IMR-90 (cell line): ENCODE data around the gene ANKIB1. TPM values are rescaled to one million over a fixed set of nuclear protein-coding genes. Genes with fewer than 3 reads are reported as not detected.

Experiments
- ATAC-seq: fragments of 200-7000 bp; cut with Tn5 transposase; 2 replicates; pipeline ENCODE4 v1.9.1; 2020; ENCODE audit warnings: low read depth, mild to moderate bottlenecking, moderate library complexity
- BruUV-seq: library from RNA; stranded (reverse); fragments of 400-500 nt; replicated peaks from 2 replicates; lab custom pipeline; 2021; lab: Mats Ljungman, UMichigan
- CTCF ChIA-PET: fragments of 300-600 bp; formaldehyde crosslinking; extraction: SDS; loops from one replicate; lab custom pipeline; 2021; ENCODE audit warnings: antibody characterized with exemption; lab: Yijun Ruan, JAX
- POLR2A ChIA-PET: fragments of 300-600 bp; sonication (Branson Sonifier 250); formaldehyde crosslinking; loops from one replicate; lab custom pipeline; 2022; ENCODE audit warnings: antibody characterized with exemption; ENCODE audit not compliant: unreplicated experiment; lab: Charles Lee
- DNase-seq: peaks from one replicate; pipeline ENCODE4 v3.0.0; 2013
- H2AFZ ChIP-seq: replicated peaks from 2 replicates; pipeline ENCODE3; 2013; ENCODE audit warnings: low read length, mild to moderate bottlenecking; ENCODE audit not compliant: poor library complexity
- H2AK5ac ChIP-seq: 2 replicates; pipeline ENCODE4 v1.6.1; 2013; ENCODE audit warnings: low read depth, low read length, inconsistent platforms
- H2AK9ac ChIP-seq: replicated peaks from 2 replicates; pipeline ENCODE3; 2013; ENCODE audit warnings: mild to moderate bottlenecking, low read depth, low read length, moderate library complexity; ENCODE audit not compliant: poor library complexity
- H2BK120ac ChIP-seq: 2 replicates; pipeline ENCODE4 v1.6.1; 2013; ENCODE audit warnings: low read depth, low read length, inconsistent platforms
- H2BK15ac ChIP-seq: 3 replicates; pipeline ENCODE4 v1.6.1; 2013; ENCODE audit warnings: low read depth, low read length, inconsistent platforms
- H2BK20ac ChIP-seq: 2 replicates; pipeline ENCODE4 v1.6.1; 2013; ENCODE audit warnings: low read depth, mild to moderate bottlenecking, inconsistent platforms, low read length, moderate library complexity
- H2BK5ac ChIP-seq: 2 replicates; pipeline ENCODE4 v1.6.1; 2013; ENCODE audit warnings: mild to moderate bottlenecking, low read depth, low read length, inconsistent platforms; ENCODE audit not compliant: poor library complexity, severe bottlenecking
- H3K14ac ChIP-seq: replicated peaks from 2 replicates; pipeline ENCODE4 v1.6.1; 2013; ENCODE audit warnings: low read depth, low read length, inconsistent platforms
- H3K18ac ChIP-seq: 2 replicates; pipeline ENCODE4 v1.6.1; 2013; ENCODE audit warnings: low read depth, low read length, control low read depth
- H3K23ac ChIP-seq: 2 replicates; pipeline ENCODE4 v1.6.1; 2013; ENCODE audit warnings: low read depth, low read length, inconsistent platforms
- H3K27ac ChIP-seq: 2 replicates; pipeline ENCODE4 v1.5.1; 2013; ENCODE audit warnings: mild to moderate bottlenecking, control low read depth, low read length; ENCODE audit not compliant: insufficient read depth
- H3K27me3 ChIP-seq: 2 replicates; pipeline ENCODE4 v1.6.1; 2013; ENCODE audit warnings: low read length; ENCODE audit not compliant: control insufficient read depth, insufficient read depth
- H3K36me3 ChIP-seq: 2 replicates; pipeline ENCODE4 v1.6.1; 2013; ENCODE audit warnings: low read length, mixed read lengths; ENCODE audit not compliant: control insufficient read depth, insufficient read depth
- H3K4ac ChIP-seq: 2 replicates; pipeline ENCODE4 v1.6.1; 2013; ENCODE audit warnings: low read depth, low read length, inconsistent platforms
- H3K4me1 ChIP-seq: 2 replicates; pipeline ENCODE4 v1.6.1; 2013; ENCODE audit warnings: low read length, mixed read lengths; ENCODE audit not compliant: control insufficient read depth, insufficient read depth
- H3K4me2 ChIP-seq: 2 replicates; pipeline ENCODE4 v1.6.1; 2013; ENCODE audit warnings: low read depth, mild to moderate bottlenecking, control low read depth, low read length, moderate library complexity
- H3K4me3 ChIP-seq: 2 replicates; pipeline ENCODE4 v1.5.1; 2013; ENCODE audit warnings: low read depth, mild to moderate bottlenecking, control low read depth, low read length, moderate library complexity; ENCODE audit not compliant: insufficient read depth
- H3K56ac ChIP-seq: 2 replicates; pipeline ENCODE4 v1.6.1; 2013; ENCODE audit warnings: low read length, inconsistent platforms; ENCODE audit not compliant: insufficient read depth; ENCODE audit errors: extremely low read depth
- H3K79me1 ChIP-seq, 2 experiments: 2 replicates each; pipeline ENCODE4 v1.6.1; 2013; ENCODE audit warnings: low read length in 2 of 2, inconsistent platforms in 1 of 2, low read depth in 1 of 2
- H3K9ac ChIP-seq: 2 replicates; pipeline ENCODE4 v1.6.1; 2013; ENCODE audit warnings: low read depth, low read length, control low read depth
- H3K9me1 ChIP-seq: 2 replicates; pipeline ENCODE4 v1.6.1; 2013; ENCODE audit warnings: low read length, inconsistent platforms; ENCODE audit not compliant: insufficient read depth
- H3K9me3 ChIP-seq: 2 replicates; pipeline ENCODE4 v1.6.1; 2013; ENCODE audit warnings: low read length; ENCODE audit not compliant: control insufficient read depth, insufficient read depth
- H4K20me1 ChIP-seq: 2 replicates; pipeline ENCODE4 v1.6.1; 2013; ENCODE audit warnings: low read length, inconsistent platforms; ENCODE audit not compliant: insufficient read depth
- H4K5ac ChIP-seq: 2 replicates; pipeline ENCODE4 v1.6.1; 2013; ENCODE audit warnings: mild to moderate bottlenecking, low read depth, low read length, control low read depth
- H4K8ac ChIP-seq, 2 experiments: 2 replicates each; pipeline ENCODE4 v1.6.1; 2013; ENCODE audit warnings: low read depth in 2 of 2, low read length in 2 of 2, control low read depth in 1 of 2, inconsistent platforms in 1 of 2
- H4K91ac ChIP-seq: 2 replicates; pipeline ENCODE4 v1.6.1; 2013; ENCODE audit warnings: low read depth, low read length, inconsistent platforms; ENCODE audit not compliant: insufficient read depth
- BHLHE40 ChIP-seq: fragments of 150-350 bp; IDR thresholded peaks from 2 replicates; pipeline ENCODE4 v1.6.1; 2016; ENCODE audit warnings: mild to moderate bottlenecking, low read depth, low read length
- CEBPB ChIP-seq: IDR thresholded peaks from 2 replicates; pipeline ENCODE4 v1.6.1; 2012; ENCODE audit warnings: low read depth, low read length, improper control_type of control experiment
- CHD1 ChIP-seq: IDR thresholded peaks from 2 replicates; pipeline ENCODE4 v1.6.1; 2012; ENCODE audit warnings: low read depth, low read length, improper control_type of control experiment
- CTCF ChIP-seq: conservative IDR thresholded peaks from 2 replicates; pipeline ENCODE4 v1.5.1; 2012; ENCODE audit warnings: mild to moderate bottlenecking, low read depth, low read length, improper control_type of control experiment
- ELK1 ChIP-seq: fragments of 150-350 bp; IDR thresholded peaks from 2 replicates; pipeline ENCODE4 v1.6.1; 2016; ENCODE audit warnings: low read depth, mild to moderate bottlenecking, low read length, moderate library complexity, borderline replicate concordance
- MAFK ChIP-seq: IDR thresholded peaks from 2 replicates; pipeline ENCODE4 v1.6.1; 2012; ENCODE audit warnings: low read depth, low read length, improper control_type of control experiment
- MAZ ChIP-seq: IDR thresholded peaks from 2 replicates; pipeline ENCODE4 v1.6.1; 2012; ENCODE audit warnings: low read depth, mild to moderate bottlenecking, low read length, improper control_type of control experiment, moderate library complexity, borderline replicate concordance
- MXI1 ChIP-seq: IDR thresholded peaks from 2 replicates; pipeline ENCODE4 v1.6.1; 2012; ENCODE audit warnings: low read depth, mild to moderate bottlenecking, low read length, moderate library complexity, borderline replicate concordance
- NFE2L2 ChIP-seq: fragments of 150-350 bp; IDR thresholded peaks from 2 replicates; pipeline ENCODE4 v1.6.1; 2016; ENCODE audit warnings: low read depth, mild to moderate bottlenecking, low read length
- RAD21 ChIP-seq: IDR thresholded peaks from 2 replicates; pipeline ENCODE4 v1.6.1; 2012; ENCODE audit warnings: low read length, improper control_type of control experiment
- RCOR1 ChIP-seq: IDR thresholded peaks from 2 replicates; pipeline ENCODE4 v1.6.1; 2012; ENCODE audit warnings: mild to moderate bottlenecking, low read length, improper control_type of control experiment; ENCODE audit not compliant: insufficient replicate concordance
- RFX5 ChIP-seq: IDR thresholded peaks from 2 replicates; pipeline ENCODE4 v1.8.0; 2012; ENCODE audit warnings: low read depth, mild to moderate bottlenecking, low read length, moderate library complexity
- SMC3 ChIP-seq: fragments of 150-350 bp; IDR thresholded peaks from 2 replicates; pipeline ENCODE4 v1.6.1; 2016; ENCODE audit warnings: low read depth, mild to moderate bottlenecking, antibody characterized with exemption, low read length, moderate library complexity
- USF2 ChIP-seq: fragments of 150-350 bp; IDR thresholded peaks from 2 replicates; pipeline ENCODE4 v1.6.1; 2017; ENCODE audit warnings: mild to moderate bottlenecking, antibody characterized with exemption, low read length, low read depth
- dilution Hi-C: fragments of 300-500 bp; cut with HindIII; formaldehyde crosslinking; loops from one replicate; pipeline ENCODE4 v1.14.3; 2018; ENCODE audit warnings: low sequenced_read_pairs; ENCODE audit not compliant: unreplicated experiment
- in situ Hi-C: fragments of 300-500 bp; cut with MboI; formaldehyde crosslinking; loops from 3 replicates; pipeline ENCODE4 v1.14.3; 2019; ENCODE audit warnings: low sequenced_read_pairs, inconsistent platforms, mixed read lengths
- intact Hi-C: fragments of 100-400 bp; cut with micrococcal nuclease; formaldehyde crosslinking; loops from 2 replicates; pipeline ENCODE4 v1.10.0; 2022
- polyA plus RNA-seq, 3 experiments: library from polyadenylated mRNA; depleted of rRNA; stranded (reverse); fragments of >200 nt; gene quantifications; 2 replicates each; pipeline ENCODE4 v1.2.3, GENCODE V29; 2012; ENCODE audit warnings: low replicate concordance in 1 of 3
- total RNA-seq: library from RNA; depleted of rRNA; stranded (reverse); fragments of >200 nt; gene quantifications from 2 replicates; pipeline ENCODE4 v1.2.3, GENCODE V29; 2012

ANKIB1 gene
- total and polyA plus RNA-seq, 2 of the 4 experiments (the other 2 are of a cell fraction): 18.7 to 33.9 TPM

- no peaks in the 10 kb centered on the region for H4K20me1 ChIP-seq
- no peak overlapping the region for H3K27ac ChIP-seq
- H3K36me3 ChIP-seq: 0 out of 2 replicates have a peak, but pooled peaks cover 2% of the 10 kb centered on the region
- no peak overlapping the region for H3K14ac ChIP-seq
- no peak overlapping the region for H4K91ac ChIP-seq
- ATAC-seq (no peak), DNase-seq (no peak)
- no peak overlapping the region for H2AFZ ChIP-seq
- H3K23ac ChIP-seq: no peak overlapping the region
- no peak overlapping the region for H2AK5ac ChIP-seq
- intact Hi-C loops: no loop called here
- H3K79me1 ChIP-seq: no peaks in the 10 kb centered on the region; a peak in 1 of 4 replicates
- BruUV-seq: no TSS peak
- POLR2A ChIA-PET: no interaction called here
- H4K5ac ChIP-seq: no peak overlapping the region
- no peak overlapping the region for H4K8ac ChIP-seq
- no peaks in the 10 kb centered on the region for H3K9me3 ChIP-seq
- no peak overlapping the region for H2BK20ac ChIP-seq
- H3K56ac ChIP-seq: no peak overlapping the region
- H2AK9ac ChIP-seq: no peak overlapping the region
- H3K4me2 ChIP-seq: no peak overlapping the region
- H3K4me1 ChIP-seq: no peaks in the 10 kb centered on the region
- no peak overlapping the region for H3K9ac ChIP-seq
- H3K4ac ChIP-seq: no peak overlapping the region
- in situ Hi-C loops: no loop called here
- no peak for TF ChIP-seq MXI1
- TF ChIP-seq RFX5: no peak
- TF ChIP-seq CEBPB: no peak
- TF ChIP-seq BHLHE40: no peak
- TF ChIP-seq MAZ: no peak
- TF ChIP-seq RCOR1: no peak
- TF ChIP-seq CHD1: no peak
- no peak for TF ChIP-seq MAFK
- no peak for TF ChIP-seq RAD21
- no peak for TF ChIP-seq CTCF
- no peak for TF ChIP-seq ELK1
- no peak for TF ChIP-seq NFE2L2
- TF ChIP-seq SMC3: no peak
- no peak for TF ChIP-seq USF2
- no peaks in the 10 kb centered on the region for H3K27me3 ChIP-seq
- dilution Hi-C loops: no loop called here
- H3K9me1 ChIP-seq: 0 out of 2 replicates have a peak, but pooled peaks cover 3% of the 10 kb centered on the region
- H3K4me3 ChIP-seq: no peak overlapping the region
- no peak overlapping the region for H2BK120ac ChIP-seq
- no peak overlapping the region for H3K18ac ChIP-seq
- H2BK15ac ChIP-seq: no peak overlapping the region
- CTCF ChIA-PET: interaction anchor here (0.6 kb wide), 1 partner anchor 12 kb away, joined by 8 read pairs; no protein-coding TSS in a partner anchor
- H2BK5ac ChIP-seq: no peak overlapping the region
Observed at GRCh38 chr7:92335574-92335973, 89.8 kb downstream of the ANKIB1 start.
